K562 (cell line): ENCODE measurements around the gene GRIPAP1. TPM values are rescaled to one million over a fixed set of nuclear protein-coding genes. Genes with fewer than 3 reads are reported as not detected.

ENCODE experiments used
- CBX5 ChIP-seq: IDR thresholded peaks from 2 replicates; pipeline ENCODE4 v1.6.1; 2014; ENCODE audit warnings: low read depth, borderline replicate concordance
- CHAMP1 ChIP-seq: fragments of 450-650 bp; IDR thresholded peaks from 2 replicates; pipeline ENCODE4 v1.6.1; 2016; ENCODE audit warnings: mild to moderate bottlenecking
- E2F1 ChIP-seq: sonication (generic); formaldehyde crosslinking; IDR thresholded peaks from 2 replicates; pipeline ENCODE4 v1.8.1; 2023; ENCODE audit warnings: mild to moderate bottlenecking, missing genetic modification reagents, moderate library complexity
- GABPB2 ChIP-seq: fragments of 250-450 bp; sonication (Bioruptor Pico); conservative IDR thresholded peaks from 2 replicates; pipeline ENCODE4 v1.5.1; 2021; ENCODE audit warnings: mild to moderate bottlenecking
- GTF2F1 ChIP-seq: IDR thresholded peaks from 2 replicates; pipeline ENCODE4 v1.6.1; 2011; ENCODE audit warnings: low read depth, low read length, improper control_type of control experiment
- HDAC8 ChIP-seq: fragments of 450-650 bp; IDR thresholded peaks from 2 replicates; pipeline ENCODE4 v1.6.1; 2016; ENCODE audit warnings: mild to moderate bottlenecking, missing genetic modification characterization, moderate library complexity, missing compliant biosample characterization
- HSF4 ChIP-seq: fragments of 250-450 bp; sonication (Bioruptor Pico); IDR thresholded peaks from 2 replicates; pipeline ENCODE4 v2.1.2; 2022; ENCODE audit warnings: mild to moderate bottlenecking, moderate library complexity, borderline replicate concordance
- IFI16 ChIP-seq: fragments of 250-450 bp; sonication (Bioruptor Pico); IDR thresholded peaks from 2 replicates; pipeline ENCODE4 v2.1.2; 2022; ENCODE audit warnings: mild to moderate bottlenecking, inconsistent platforms
- MIER1 ChIP-seq: fragments of 450-650 bp; IDR thresholded peaks from 2 replicates; pipeline ENCODE4 v1.6.1; 2016; ENCODE audit warnings: antibody characterized with exemption, mild to moderate bottlenecking, low read depth
- NEUROD1 ChIP-seq: fragments of 150-350 bp; IDR thresholded peaks from 2 replicates; pipeline ENCODE4 v1.6.1; 2014; ENCODE audit warnings: borderline replicate concordance, low read length, low read depth; ENCODE audit not compliant: partially characterized antibody
- NFRKB ChIP-seq: fragments of 450-650 bp; IDR thresholded peaks from 2 replicates; pipeline ENCODE4 v1.6.1; 2016; ENCODE audit warnings: low read depth
- NR0B1 ChIP-seq: fragments of 450-650 bp; IDR thresholded peaks from one replicate; pipeline ENCODE4 v1.6.1; 2018; ENCODE audit warnings: mild to moderate bottlenecking, moderate library complexity; ENCODE audit not compliant: partially characterized antibody
- POU5F1 ChIP-seq: fragments of 150-350 bp; IDR thresholded peaks from 2 replicates; pipeline ENCODE4 v1.6.1; 2014; ENCODE audit warnings: borderline replicate concordance, low read length, low read depth, mild to moderate bottlenecking; ENCODE audit not compliant: partially characterized antibody
- PPARD ChIP-seq: fragments of 250-450 bp; sonication (Bioruptor Pico); IDR thresholded peaks from 2 replicates; pipeline ENCODE4 v1.8.0; 2022; ENCODE audit warnings: inconsistent platforms, mild to moderate bottlenecking, moderate library complexity
- SMC3 ChIP-seq: conservative IDR thresholded peaks from 2 replicates; pipeline ENCODE4 v1.6.1; 2011; ENCODE audit warnings: low read depth, low read length, improper control_type of control experiment; ENCODE audit not compliant: insufficient read depth
- SNAPC5 ChIP-seq: fragments of 250-450 bp; sonication (Bioruptor Pico); IDR thresholded peaks from 2 replicates; pipeline ENCODE4 v1.8.0; 2021; ENCODE audit warnings: moderate library complexity, mild to moderate bottlenecking, inconsistent platforms
- XRCC4 ChIP-seq: IDR thresholded peaks from one replicate; pipeline ENCODE4 v1.6.1; 2011; ENCODE audit not compliant: insufficient read depth, insufficient read length; ENCODE audit errors: extremely low read depth
- ZNF146 ChIP-seq: IDR thresholded peaks from one replicate; pipeline ENCODE4 v1.6.1; 2018; ENCODE audit warnings: missing compliant biosample characterization; ENCODE audit not compliant: unreplicated experiment
- ZNF184 ChIP-seq: sonication (generic); formaldehyde crosslinking; IDR thresholded peaks from 2 replicates; pipeline ENCODE4 v1.5.0; 2020; ENCODE audit warnings: missing genetic modification reagents
- ZNF3 ChIP-seq: fragments of 250-450 bp; sonication (Bioruptor Pico); IDR thresholded peaks from 2 replicates; pipeline ENCODE4 v1.5.0; 2021; ENCODE audit warnings: mild to moderate bottlenecking, moderate library complexity
- ZNF449 ChIP-seq: fragments of 250-450 bp; sonication (Bioruptor Pico); IDR thresholded peaks from 2 replicates; pipeline ENCODE4 v1.8.0; 2022; ENCODE audit warnings: moderate library complexity, mild to moderate bottlenecking, inconsistent platforms
- polyA plus RNA-seq, 8 experiments: library from polyadenylated mRNA; depleted of rRNA in 4 of 8; stranded (reverse) in 5 of 8; unstranded in 3 of 8; fragments of >200 nt; fragmentation: Nextera tagmentation in 2 of 8; fragmentation: Illumina TruSeq in 1 of 8; extraction: Ambion mirVana in 2 of 8; extraction: Trizol in 1 of 8; gene quantifications; 2 replicates each; pipeline versions ENCODE4 v1.2.1 to v1.2.3, GENCODE V29; 2011 to 2014; ENCODE audit warnings: inconsistent platforms in 1 of 8, missing spikeins in 1 of 8
- total RNA-seq, 7 experiments: library from RNA; depleted of rRNA in 6 of 7; stranded (reverse); fragments of >200 nt in 6 of 7; fragmentation: Illumina TruSeq in 2 of 7; extraction: Trizol in 2 of 7; gene quantifications; 2 replicates each; pipeline versions ENCODE4 v1.2.1 to v1.2.3, GENCODE V29; 2011 to 2021; ENCODE audit warnings: low replicate concordance in 1 of 7

GRIPAP1 gene
- total and polyA plus RNA-seq, 9 of the 15 experiments (the other 6 are each of a cell fraction or from before 2014, with no cell fraction given), result 4.1 to 41.6 (median 24.0) TPM

- TF ChIP-seq PPARD (CRISPR knock-in tag), result no peak
- TF ChIP-seq ZNF184 (CRISPR knock-in tag), result no peak
- no peak for TF ChIP-seq NEUROD1
- no peak for TF ChIP-seq MIER1
- 0 out of 2 replicates have a peak, but pooled peaks have one; percentile 16 for TF ChIP-seq IFI16
- peak; percentile 28; the same call in 1 of the 2 replicates for TF ChIP-seq NFRKB
- no peak for TF ChIP-seq POU5F1
- no peak for TF ChIP-seq SNAPC5
- no peak for TF ChIP-seq E2F1 (CRISPR knock-in tag)
- TF ChIP-seq HSF4 (CRISPR knock-in tag), result peak; percentile 91
- TF ChIP-seq GABPB2 (CRISPR knock-in tag), result no peak
- no peak for TF ChIP-seq ZNF3
- no peak for TF ChIP-seq ZNF146 (CRISPR knock-in tag)
- TF ChIP-seq GTF2F1, result no peak
- TF ChIP-seq CHAMP1, result no peak
- TF ChIP-seq NR0B1, result no peak
- TF ChIP-seq SMC3, result no peak
- no peak for TF ChIP-seq HDAC8 (tag)
- no peak for TF ChIP-seq XRCC4
- TF ChIP-seq ZNF449 (CRISPR knock-in tag), result no peak; the same call in 1 of the 2 replicates
- no peak for TF ChIP-seq CBX5
Measured at GRCh38 chrX:48940404-48940955, 61.6 kb downstream of the GRIPAP1 start (continued).
